ENCODE results near the gene INPP5A.

INPP5A gene

GRCh38 chr10:132634241-132634946 lies 96.8 kb downstream of the INPP5A start:
- DNase-seq: no peak

GRCh38 chr10:132634947-132635271 lies 97.3 kb downstream of the INPP5A start:
- DNase-seq: no peak

- DNase-seq: no peak
These were observed 98.8 kb downstream of the INPP5A start for GRCh38 chr10:132636358-132636757.

- DNase-seq: peak; percentile 68
These were observed 100.0 kb downstream of the INPP5A start for GRCh38 chr10:132637477-132638129.

- no peak for DNase-seq
These were observed 100.5 kb downstream of the INPP5A start for GRCh38 chr10:132638130-132638515.

GRCh38 chr10:132639470-132639869 lies 101.9 kb downstream of the INPP5A start:
- DNase-seq: no peak

GRCh38 chr10:132640326-132641125 lies 102.9 kb downstream of the INPP5A start:
- no peak for DNase-seq

GRCh38 chr10:132641401-132641800 lies 103.8 kb downstream of the INPP5A start:
- no peak for DNase-seq

GRCh38 chr10:132641966-132642731 lies 104.6 kb downstream of the INPP5A start:
- no peak for DNase-seq

GRCh38 chr10:132642732-132643008 lies 105.1 kb downstream of the INPP5A start:
- no peak for DNase-seq

- no peak for DNase-seq
These were observed 106.3 kb downstream of the INPP5A start for GRCh38 chr10:132643709-132644526.

GRCh38 chr10:132644527-132645246 lies 107.1 kb downstream of the INPP5A start:
- no peak for DNase-seq

GRCh38 chr10:132645247-132645530 lies 107.6 kb downstream of the INPP5A start:
- DNase-seq: no peak

GRCh38 chr10:132645630-132646442 lies 108.2 kb downstream of the INPP5A start:
- no peak for DNase-seq

GRCh38 chr10:132646443-132647097 lies 109.0 kb downstream of the INPP5A start:
- DNase-seq: no peak

GRCh38 chr10:132647424-132647823 lies 109.8 kb downstream of the INPP5A start:
- no peak for DNase-seq

- DNase-seq: no peak
These were observed 110.7 kb downstream of the INPP5A start for GRCh38 chr10:132648072-132648850.

- DNase-seq: no peak
These were observed 111.4 kb downstream of the INPP5A start for GRCh38 chr10:132648851-132649528.
